ENCODE data around the gene PLXNB3. TPM values are rescaled to one million over a fixed set of nuclear protein-coding genes. Genes with fewer than 3 reads are reported as not detected.
A peak's percentile ranks its signal among the peaks of the same experiment; 100 is the strongest.

PLXNB3 gene
- total RNA-seq, 1 experiment from 2014 or later: 14.3 TPM

- in situ Hi-C loops (cut with HindIII; ENCODE audit: low pct_unique_long_range_greater_than_20kb, low sequenced_read_pairs) (no loop called here), intact Hi-C loops (cut with micrococcal nuclease; ENCODE audit: unreplicated experiment) (no loop called here)
- Histone ChIP-seq H3K4me3 (ENCODE audit: low read depth in 2 of 2, low read length in 2 of 2) (no peak overlapping the region), H3K9me3 (ENCODE audit: control insufficient read depth, insufficient read depth, low read depth, low read length) (no peaks in the 10 kb centered on the region), H3K27ac (ENCODE audit: low read length) (no peak overlapping the region), H3K4me1 (ENCODE audit: control insufficient read depth, insufficient read depth, low read length) (peaks cover 9% of the 10 kb centered on the region), H3K36me3 (ENCODE audit: control insufficient read depth, insufficient read depth, low read length) (peaks cover 17% of the 10 kb centered on the region), H3K27me3 (ENCODE audit: control insufficient read depth, insufficient read depth, low read length) (no peaks in the 10 kb centered on the region)
- BruUV-seq (replicated peaks): no TSS peak
- DNase-seq (ENCODE audit: low read depth, low spot score) (no peak), ATAC-seq (no peak)
- CTCF ChIA-PET: interaction anchor here (0.6 kb wide), 1 partner anchor 32 kb away, joined by 4 read pairs; the partner anchor contains the start of gene SLC6A8
- POLR2A ChIA-PET: interaction anchor here (0.5 kb wide), 1 partner anchor 8 kb away, joined by 5 read pairs; no protein-coding TSS in a partner anchor
- TF ChIP-seq SIN3A (IDR thresholded peaks at IDR 0.05; ENCODE audit: borderline replicate concordance, insufficient read depth, low read depth, low read length) (no peak), TCF7L2 (IDR thresholded peaks at IDR 0.05; ENCODE audit: low read depth, low read length) (no peak), POLR2AphosphoS5 (IDR thresholded peaks at IDR 0.05; ENCODE audit: low read depth, low read length) (no peak)
- TF ChIP-seq, protein P1, sequence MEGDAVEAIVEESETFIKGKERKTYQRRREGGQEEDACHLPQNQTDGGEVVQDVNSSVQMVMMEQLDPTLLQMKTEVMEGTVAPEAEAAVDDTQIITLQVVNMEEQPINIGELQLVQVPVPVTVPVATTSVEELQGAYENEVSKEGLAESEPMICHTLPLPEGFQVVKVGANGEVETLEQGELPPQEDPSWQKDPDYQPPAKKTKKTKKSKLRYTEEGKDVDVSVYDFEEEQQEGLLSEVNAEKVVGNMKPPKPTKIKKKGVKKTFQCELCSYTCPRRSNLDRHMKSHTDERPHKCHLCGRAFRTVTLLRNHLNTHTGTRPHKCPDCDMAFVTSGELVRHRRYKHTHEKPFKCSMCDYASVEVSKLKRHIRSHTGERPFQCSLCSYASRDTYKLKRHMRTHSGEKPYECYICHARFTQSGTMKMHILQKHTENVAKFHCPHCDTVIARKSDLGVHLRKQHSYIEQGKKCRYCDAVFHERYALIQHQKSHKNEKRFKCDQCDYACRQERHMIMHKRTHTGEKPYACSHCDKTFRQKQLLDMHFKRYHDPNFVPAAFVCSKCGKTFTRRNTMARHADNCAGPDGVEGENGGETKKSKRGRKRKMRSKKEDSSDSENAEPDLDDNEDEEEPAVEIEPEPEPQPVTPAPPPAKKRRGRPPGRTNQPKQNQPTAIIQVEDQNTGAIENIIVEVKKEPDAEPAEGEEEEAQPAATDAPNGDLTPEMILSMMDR (IDR thresholded peaks at IDR 0.05): no peak
- TF ChIP-seq, protein P2, sequence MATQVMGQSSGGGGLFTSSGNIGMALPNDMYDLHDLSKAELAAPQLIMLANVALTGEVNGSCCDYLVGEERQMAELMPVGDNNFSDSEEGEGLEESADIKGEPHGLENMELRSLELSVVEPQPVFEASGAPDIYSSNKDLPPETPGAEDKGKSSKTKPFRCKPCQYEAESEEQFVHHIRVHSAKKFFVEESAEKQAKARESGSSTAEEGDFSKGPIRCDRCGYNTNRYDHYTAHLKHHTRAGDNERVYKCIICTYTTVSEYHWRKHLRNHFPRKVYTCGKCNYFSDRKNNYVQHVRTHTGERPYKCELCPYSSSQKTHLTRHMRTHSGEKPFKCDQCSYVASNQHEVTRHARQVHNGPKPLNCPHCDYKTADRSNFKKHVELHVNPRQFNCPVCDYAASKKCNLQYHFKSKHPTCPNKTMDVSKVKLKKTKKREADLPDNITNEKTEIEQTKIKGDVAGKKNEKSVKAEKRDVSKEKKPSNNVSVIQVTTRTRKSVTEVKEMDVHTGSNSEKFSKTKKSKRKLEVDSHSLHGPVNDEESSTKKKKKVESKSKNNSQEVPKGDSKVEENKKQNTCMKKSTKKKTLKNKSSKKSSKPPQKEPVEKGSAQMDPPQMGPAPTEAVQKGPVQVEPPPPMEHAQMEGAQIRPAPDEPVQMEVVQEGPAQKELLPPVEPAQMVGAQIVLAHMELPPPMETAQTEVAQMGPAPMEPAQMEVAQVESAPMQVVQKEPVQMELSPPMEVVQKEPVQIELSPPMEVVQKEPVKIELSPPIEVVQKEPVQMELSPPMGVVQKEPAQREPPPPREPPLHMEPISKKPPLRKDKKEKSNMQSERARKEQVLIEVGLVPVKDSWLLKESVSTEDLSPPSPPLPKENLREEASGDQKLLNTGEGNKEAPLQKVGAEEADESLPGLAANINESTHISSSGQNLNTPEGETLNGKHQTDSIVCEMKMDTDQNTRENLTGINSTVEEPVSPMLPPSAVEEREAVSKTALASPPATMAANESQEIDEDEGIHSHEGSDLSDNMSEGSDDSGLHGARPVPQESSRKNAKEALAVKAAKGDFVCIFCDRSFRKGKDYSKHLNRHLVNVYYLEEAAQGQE (IDR thresholded peaks at IDR 0.05; ENCODE audit: insufficient read depth in 1 of 2, low read depth in 2 of 2, low read length in 1 of 2): no peak
Measured at GRCh38 chrX:153719701-153720100, 44.3 kb upstream of the PLXNB3 start.

- no TSS peak for BruUV-seq (replicated peaks)
- H3K4me3 ChIP-seq (ENCODE audit: low read depth in 2 of 2, low read length in 2 of 2): peak overlapping the region; percentile 84 to 92
- no peaks in the 10 kb centered on the region for H3K9me3 ChIP-seq (ENCODE audit: control insufficient read depth, insufficient read depth, low read depth, low read length)
- CTCF ChIA-PET: no interaction called here
- peak overlapping the region; percentile 90 for H3K27ac ChIP-seq (ENCODE audit: low read length)
- DNase-seq (ENCODE audit: low read depth, low spot score) (no peak), ATAC-seq (no peak)
- POLR2A ChIA-PET: no interaction called here
- no peaks in the 10 kb centered on the region for H3K27me3 ChIP-seq (ENCODE audit: control insufficient read depth, insufficient read depth, low read length)
- TF ChIP-seq POLR2AphosphoS5 (IDR thresholded peaks at IDR 0.05; ENCODE audit: low read depth, low read length) (no peak), TCF7L2 (IDR thresholded peaks at IDR 0.05; ENCODE audit: low read depth, low read length) (no peak), SIN3A (IDR thresholded peaks at IDR 0.05; ENCODE audit: borderline replicate concordance, insufficient read depth, low read depth, low read length) (no peak)
- TF ChIP-seq, protein P2 (IDR thresholded peaks at IDR 0.05; ENCODE audit: insufficient read depth in 1 of 2, low read depth in 2 of 2, low read length in 1 of 2): no peak
- TF ChIP-seq, protein P1 (IDR thresholded peaks at IDR 0.05): no peak
- intact Hi-C loops (cut with micrococcal nuclease; ENCODE audit: unreplicated experiment) (no loop called here), in situ Hi-C loops (cut with HindIII; ENCODE audit: low pct_unique_long_range_greater_than_20kb, low sequenced_read_pairs) (no loop called here)
- peaks cover 16% of the 10 kb centered on the region for H3K36me3 ChIP-seq (ENCODE audit: control insufficient read depth, insufficient read depth, low read length)
- H3K4me1 ChIP-seq (ENCODE audit: control insufficient read depth, insufficient read depth, low read length): peaks cover 20% of the 10 kb centered on the region
Measured at GRCh38 chrX:153722704-153723350, 41.2 kb upstream of the PLXNB3 start.
